Measurements from ENCODE around the gene ABCA9. TPM values are rescaled to one million over a fixed set of nuclear protein-coding genes. Genes with fewer than 3 reads are reported as not detected.
"Not testable (repeated sequence)": the region's sequence is repeated elsewhere in the genome, so short reads cannot be mapped to it uniquely, and the experiment has no call there.

ABCA9 gene
- total RNA-seq, 1 experiment from 2014 or later: not detected

- no peak overlapping the region for H3K27ac ChIP-seq
- no peaks in the 10 kb centered on the region for H3K36me3 ChIP-seq
- H3K27me3 ChIP-seq: 0 out of 2 replicates have a peak, but pooled peaks cover 3% of the 10 kb centered on the region
- DNase-seq: no peak
- H3K4me1 ChIP-seq: no peaks in the 10 kb centered on the region
- no peaks in the 10 kb centered on the region for H3K9me3 ChIP-seq (replicated peaks)
- H3K4me3 ChIP-seq: no peak overlapping the region
Measured at GRCh38 chr17:69018022-69018615, 42.6 kb downstream of the ABCA9 start.

- H3K27me3 ChIP-seq: peaks cover 3% of the 10 kb centered on the region; the same call in 1 of the 2 replicates
- no peaks in the 10 kb centered on the region for H3K9me3 ChIP-seq (replicated peaks)
- no peaks in the 10 kb centered on the region for H3K36me3 ChIP-seq
- H3K4me1 ChIP-seq: no peaks in the 10 kb centered on the region
- no peak for DNase-seq
- no peak overlapping the region for H3K4me3 ChIP-seq
- H3K27ac ChIP-seq: no peak overlapping the region
Measured at GRCh38 chr17:69015631-69016030, 45.1 kb downstream of the ABCA9 start.

- no peaks in the 10 kb centered on the region for H3K9me3 ChIP-seq (replicated peaks)
- H3K27ac ChIP-seq: no peak overlapping the region
- no peak overlapping the region for H3K4me3 ChIP-seq
- DNase-seq: no peak
- H3K27me3 ChIP-seq: peaks cover 3% of the 10 kb centered on the region; the same call in 1 of the 2 replicates
- H3K36me3 ChIP-seq: no peaks in the 10 kb centered on the region
- no peaks in the 10 kb centered on the region for H3K4me1 ChIP-seq
Measured at GRCh38 chr17:69012895-69013805, 47.6 kb downstream of the ABCA9 start.

GRCh38 chr17:69009930-69010329 lies 50.8 kb downstream of the ABCA9 start:
- no peak overlapping the region for H3K4me3 ChIP-seq
- no peaks in the 10 kb centered on the region for H3K4me1 ChIP-seq
- H3K27me3 ChIP-seq: no peaks in the 10 kb centered on the region; the same call in 1 of the 2 replicates
- H3K36me3 ChIP-seq: no peaks in the 10 kb centered on the region; the same call in 1 of the 2 replicates
- no peaks in the 10 kb centered on the region for H3K9me3 ChIP-seq (replicated peaks)
- DNase-seq: no peak
- H3K27ac ChIP-seq: no peak overlapping the region

- not testable (repeated sequence) for H3K27ac ChIP-seq; DNase-seq; H3K27me3 ChIP-seq; H3K36me3 ChIP-seq; H3K9me3 ChIP-seq (replicated peaks); H3K4me1 ChIP-seq; H3K4me3 ChIP-seq
Measured at GRCh38 chr17:69004759-69005158, 56.0 kb downstream of the ABCA9 start.

- H3K27me3 ChIP-seq; H3K4me1 ChIP-seq; H3K27ac ChIP-seq; H3K36me3 ChIP-seq; H3K4me3 ChIP-seq; H3K9me3 ChIP-seq (replicated peaks); DNase-seq: not testable (repeated sequence)
Measured at GRCh38 chr17:68999743-69000142, 61.0 kb downstream of the ABCA9 start.

GRCh38 chr17:68993112-68993511 lies 67.6 kb downstream of the ABCA9 start:
- Histone ChIP-seq H3K27me3 (peaks cover 8% of the 10 kb centered on the region; the same call in 1 of the 2 replicates), H3K4me3 (no peak overlapping the region), H3K27ac (no peak overlapping the region), H3K9me3 (replicated peaks) (no peaks in the 10 kb centered on the region), H3K4me1 (no peaks in the 10 kb centered on the region), H3K36me3 (no peaks in the 10 kb centered on the region)
- DNase-seq: no peak

GRCh38 chr17:68987966-68988365 lies 72.8 kb downstream of the ABCA9 start:
- H3K4me3 ChIP-seq: no peak overlapping the region
- H3K4me1 ChIP-seq: no peaks in the 10 kb centered on the region
- no peaks in the 10 kb centered on the region for H3K36me3 ChIP-seq
- peaks cover 8% of the 10 kb centered on the region; the same call in 1 of the 2 replicates for H3K27me3 ChIP-seq
- H3K9me3 ChIP-seq (replicated peaks): no peaks in the 10 kb centered on the region
- H3K27ac ChIP-seq: no peak overlapping the region
- DNase-seq: no peak

GRCh38 chr17:68981288-68981687 lies 79.4 kb downstream of the ABCA9 start:
- no peaks in the 10 kb centered on the region for H3K4me1 ChIP-seq
- H3K27me3 ChIP-seq: no peaks in the 10 kb centered on the region; the same call in 1 of the 2 replicates
- no peak overlapping the region for H3K27ac ChIP-seq
- no peaks in the 10 kb centered on the region for H3K36me3 ChIP-seq
- H3K9me3 ChIP-seq (replicated peaks): no peaks in the 10 kb centered on the region
- DNase-seq: peak; percentile 13 to 35
- no peak overlapping the region for H3K4me3 ChIP-seq

- Histone ChIP-seq H3K27ac (no peak overlapping the region), H3K27me3 (0 out of 2 replicates have a peak, but pooled peaks cover 4% of the 10 kb centered on the region), H3K36me3 (no peaks in the 10 kb centered on the region), H3K9me3 (replicated peaks) (no peaks in the 10 kb centered on the region), H3K4me1 (no peaks in the 10 kb centered on the region), H3K4me3 (no peak overlapping the region)
- no peak for DNase-seq
Measured at GRCh38 chr17:68973098-68973846, 87.5 kb downstream of the ABCA9 start.

GRCh38 chr17:68972119-68972704 lies 88.5 kb downstream of the ABCA9 start:
- Histone ChIP-seq H3K27ac (no peak overlapping the region), H3K9me3 (replicated peaks) (no peaks in the 10 kb centered on the region), H3K4me3 (no peak overlapping the region), H3K27me3 (peaks cover 4% of the 10 kb centered on the region; the same call in 1 of the 2 replicates), H3K4me1 (no peaks in the 10 kb centered on the region), H3K36me3 (no peaks in the 10 kb centered on the region)
- peak in 1 of 2 experiments; percentile 21 for DNase-seq

- H3K27ac ChIP-seq: no peak overlapping the region
- no peak overlapping the region for H3K4me3 ChIP-seq
- H3K9me3 ChIP-seq (replicated peaks): no peaks in the 10 kb centered on the region
- no peaks in the 10 kb centered on the region for H3K36me3 ChIP-seq
- peaks cover 4% of the 10 kb centered on the region; the same call in 1 of the 2 replicates for H3K27me3 ChIP-seq
- DNase-seq: no peak
- H3K4me1 ChIP-seq: no peaks in the 10 kb centered on the region
Measured at GRCh38 chr17:68969101-68969500, 91.6 kb downstream of the ABCA9 start.

GRCh38 chr17:68963958-68964357 lies 96.8 kb downstream of the ABCA9 start:
- H3K9me3 ChIP-seq (replicated peaks): no peaks in the 10 kb centered on the region
- no peak overlapping the region for H3K4me3 ChIP-seq
- no peaks in the 10 kb centered on the region for H3K36me3 ChIP-seq
- no peak for DNase-seq
- H3K27ac ChIP-seq: no peak overlapping the region
- no peaks in the 10 kb centered on the region; the same call in 1 of the 2 replicates for H3K27me3 ChIP-seq
- H3K4me1 ChIP-seq: no peaks in the 10 kb centered on the region

- Histone ChIP-seq H3K36me3 (no peaks in the 10 kb centered on the region), H3K4me1 (no peaks in the 10 kb centered on the region), H3K27ac (no peak overlapping the region), H3K9me3 (replicated peaks) (no peaks in the 10 kb centered on the region), H3K4me3 (no peak overlapping the region), H3K27me3 (no peaks in the 10 kb centered on the region)
- no peak for DNase-seq
Measured at GRCh38 chr17:68961214-68961882, 99.4 kb downstream of the ABCA9 start.
